ENCODE measurements around the gene SCAMP5.

Gene SCAMP5

GRCh38 chr15:74977599-74977998 is 17.8 kb upstream of the SCAMP5 start:
- DNase-seq (ENCODE audit: low spot score) = no peak

- DNase-seq (ENCODE audit: low spot score) = no peak
These were observed 17.3 kb upstream of the SCAMP5 start for GRCh38 chr15:74978077-74978476.

GRCh38 chr15:74978503-74978902 is 16.9 kb upstream of the SCAMP5 start:
- no peak for DNase-seq (ENCODE audit: low spot score)

GRCh38 chr15:74982183-74982582 is 13.2 kb upstream of the SCAMP5 start:
- DNase-seq (ENCODE audit: low spot score) = no peak

GRCh38 chr15:74983725-74984231 is 11.6 kb upstream of the SCAMP5 start:
- DNase-seq (ENCODE audit: low spot score) = no peak

GRCh38 chr15:74988007-74988800 is 7.2 kb upstream of the SCAMP5 start:
- peak; percentile 71 for DNase-seq (ENCODE audit: low spot score)

- DNase-seq (ENCODE audit: low spot score) = no peak
These were observed 5.8 kb upstream of the SCAMP5 start for GRCh38 chr15:74989527-74989926.

- DNase-seq (ENCODE audit: low spot score) = no peak
These were observed 2.7 kb upstream of the SCAMP5 start for GRCh38 chr15:74992619-74993018.

- no peak for DNase-seq (ENCODE audit: low spot score)
These were observed 1.1 kb upstream of the SCAMP5 start for GRCh38 chr15:74994236-74994635.

GRCh38 chr15:74994685-74995084 is 678 bp upstream of the SCAMP5 start:
- no peak for DNase-seq (ENCODE audit: low spot score)

- DNase-seq (ENCODE audit: low spot score) = no peak
These were observed 709 bp downstream of the SCAMP5 start for GRCh38 chr15:74995779-74996765.

GRCh38 chr15:74997141-74997540 is 1.8 kb downstream of the SCAMP5 start:
- DNase-seq (ENCODE audit: low spot score) = no peak

GRCh38 chr15:74997543-74997942 is 2.2 kb downstream of the SCAMP5 start:
- no peak for DNase-seq (ENCODE audit: low spot score)

- DNase-seq (ENCODE audit: low spot score) = no peak
These were observed 5.9 kb downstream of the SCAMP5 start for GRCh38 chr15:75001310-75001709.

- no peak for DNase-seq (ENCODE audit: low spot score)
These were observed 7.0 kb downstream of the SCAMP5 start for GRCh38 chr15:75002398-75002797.

- DNase-seq (ENCODE audit: low spot score) = no peak
These were observed 11.9 kb downstream of the SCAMP5 start for GRCh38 chr15:75007216-75007615.

- DNase-seq (ENCODE audit: low spot score) = no peak
These were observed 12.9 kb downstream of the SCAMP5 start for GRCh38 chr15:75008221-75008625.

GRCh38 chr15:75008629-75009326 is 13.4 kb downstream of the SCAMP5 start:
- DNase-seq (ENCODE audit: low spot score) = no peak

- no peak for DNase-seq (ENCODE audit: low spot score)
These were observed 21.1 kb downstream of the SCAMP5 start for GRCh38 chr15:75016431-75016830.

GRCh38 chr15:75019916-75020315 is 24.6 kb downstream of the SCAMP5 start:
- DNase-seq (ENCODE audit: low spot score) = no peak

- DNase-seq (ENCODE audit: low spot score) = no peak
These were observed 26.0 kb downstream of the SCAMP5 start for GRCh38 chr15:75021341-75021740.

- DNase-seq (ENCODE audit: low spot score) = no peak
These were observed 27.4 kb downstream of the SCAMP5 start for GRCh38 chr15:75022783-75023180.
